DMS79 (cell line): ENCODE results near the gene HEPH.
"Not testable (repeated sequence)": the region's sequence is repeated elsewhere in the genome, so short reads cannot be mapped to it uniquely, and the experiment has no call there.

ENCODE experiments used
- DNase-seq: peaks from one replicate; lab custom pipeline; 2025; lab: John Stamatoyannopoulos, UW

HEPH gene

GRCh38 chrX:66203114-66203513 is 39.1 kb downstream of the HEPH start:
- no peak for DNase-seq

- no peak for DNase-seq
Measured at GRCh38 chrX:66221856-66222255, 57.8 kb downstream of the HEPH start.

- DNase-seq, result no peak
Measured at GRCh38 chrX:66232296-66232695, 68.2 kb downstream of the HEPH start.

DNA sequence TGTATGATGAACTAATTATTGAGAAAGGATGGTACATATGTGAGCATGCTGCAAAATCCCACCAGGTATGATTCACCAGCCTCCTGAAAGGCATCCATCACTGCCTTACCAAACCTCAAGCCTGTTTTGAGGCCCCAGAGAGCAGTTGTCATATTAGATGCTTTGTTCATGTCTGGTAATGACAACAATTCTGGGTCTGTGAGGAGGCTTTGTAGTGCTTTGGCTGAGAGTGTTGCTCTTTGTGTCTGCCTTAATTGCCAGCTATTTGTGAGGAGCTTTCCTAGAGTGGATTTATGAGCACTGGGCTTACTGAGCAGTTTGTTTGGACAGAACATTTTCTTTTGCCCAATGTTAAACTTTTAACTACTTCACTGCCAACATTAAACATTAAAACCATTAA is 69.2 kb downstream of the HEPH start:
- no peak for DNase-seq

- DNase-seq, result not testable (repeated sequence)
Measured at GRCh38 chrX:66233904-66234303, 69.9 kb downstream of the HEPH start.

DNA sequence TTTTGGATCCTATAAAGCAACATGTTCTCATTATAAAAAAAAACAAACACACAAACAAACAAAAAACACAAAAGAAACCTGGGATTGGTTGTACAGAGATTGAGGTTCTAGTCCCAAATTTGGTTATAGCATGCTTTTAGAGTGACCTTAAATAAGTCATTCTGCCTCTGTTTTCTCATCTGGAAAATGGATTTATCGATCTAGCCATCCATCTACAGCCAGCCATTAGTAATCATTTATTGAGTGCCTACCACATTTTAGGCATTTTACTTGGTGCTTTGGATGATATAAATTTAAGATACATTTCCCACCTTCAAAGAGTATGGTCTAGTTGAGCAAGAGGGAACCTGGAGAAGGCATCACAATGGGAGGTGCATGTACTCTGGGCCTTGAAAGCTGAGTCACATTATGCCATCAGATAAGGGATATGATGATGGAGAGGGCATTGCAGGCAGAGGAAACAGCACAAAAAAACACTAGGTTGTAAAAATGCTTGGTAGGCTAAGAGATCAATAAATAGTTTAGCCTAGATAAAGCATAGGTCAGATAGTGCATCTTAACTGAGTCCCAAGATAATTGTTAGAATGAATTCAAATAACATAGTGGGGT is 91.4 kb downstream of the HEPH start:
- DNase-seq, result no peak

DNA sequence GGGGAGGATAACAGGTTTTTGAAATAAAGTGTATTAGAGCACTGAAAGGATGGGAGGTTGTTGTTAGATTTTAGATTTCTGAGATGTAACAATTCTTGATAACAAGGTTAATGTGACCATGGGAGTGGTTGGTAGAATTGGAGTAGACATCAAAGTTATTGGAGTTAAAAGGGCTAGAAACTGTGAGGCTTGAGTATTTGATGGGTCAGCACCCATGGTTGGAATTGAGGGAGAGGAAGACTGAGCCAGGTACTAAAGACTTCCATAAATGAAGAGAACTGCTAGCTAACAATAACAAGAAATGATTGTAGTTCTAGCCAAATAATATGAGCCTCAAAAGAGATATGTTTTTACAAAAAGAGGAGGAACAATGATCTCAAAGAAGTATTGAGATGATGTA is 98.8 kb downstream of the HEPH start:
- DNase-seq, result no peak
